RKO (cell line): ENCODE measurements around the gene OXCT1.
"Not testable (repeated sequence)": the region's sequence is repeated elsewhere in the genome, so short reads cannot be mapped to it uniquely, and the experiment has no call there.

Source experiments
- DNase-seq: peaks from one replicate; pipeline ENCODE4 v3.0.0-alpha.2; 2016; ENCODE audit warnings: low spot score

OXCT1 gene

GRCh38 chr5:41772785-41773442, 97.3 kb downstream of the OXCT1 start:
- DNase-seq = no peak

DNA sequence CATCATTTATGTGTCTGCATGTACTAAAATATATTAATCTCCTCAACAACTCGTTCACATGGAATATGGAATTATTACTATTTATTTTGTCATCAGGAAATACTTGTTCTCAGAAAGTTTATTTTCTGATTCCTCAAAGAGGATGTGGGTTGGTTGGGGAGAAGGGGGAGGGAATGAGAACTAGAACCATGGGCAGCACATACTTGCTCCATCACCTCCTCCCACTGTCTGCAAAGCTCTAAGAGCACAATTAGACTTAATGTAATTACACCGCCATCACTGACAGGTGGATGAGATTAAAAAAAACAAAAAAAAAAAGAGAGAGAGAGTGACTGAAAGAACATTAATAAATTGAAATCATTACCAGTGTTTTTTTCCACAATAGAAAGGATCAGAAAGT, 98.2 kb downstream of the OXCT1 start:
- DNase-seq = no peak

- no peak for DNase-seq
These were observed 99.4 kb downstream of the OXCT1 start for GRCh38 chr5:41770799-41771198.

- no peak for DNase-seq
These were observed 101.5 kb downstream of the OXCT1 start for GRCh38 chr5:41768692-41769091.

DNA sequence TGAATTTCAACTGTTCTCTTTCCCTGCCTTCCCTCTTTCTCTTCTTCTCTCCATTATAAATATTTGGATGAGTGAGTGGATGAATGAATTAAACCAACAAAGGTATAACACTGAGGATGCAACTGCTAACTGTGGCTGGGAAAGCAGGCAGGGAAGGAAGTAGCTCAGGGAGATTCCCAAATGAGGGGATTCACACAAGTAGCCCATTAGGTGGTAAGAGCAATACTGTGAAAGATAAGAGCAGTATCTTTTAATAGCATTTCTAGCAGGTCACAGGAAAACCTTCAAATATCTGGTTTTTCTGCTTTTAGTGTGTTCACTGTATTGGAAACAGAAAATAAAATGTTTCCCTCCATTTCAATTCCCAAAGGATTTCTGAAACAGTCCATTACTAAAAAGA, 105.6 kb downstream of the OXCT1 start:
- DNase-seq = no peak

GRCh38 chr5:41763574-41763973, 106.7 kb downstream of the OXCT1 start:
- DNase-seq = no peak

GRCh38 chr5:41763081-41763480, 107.1 kb downstream of the OXCT1 start:
- DNase-seq = peak; percentile 12

DNA sequence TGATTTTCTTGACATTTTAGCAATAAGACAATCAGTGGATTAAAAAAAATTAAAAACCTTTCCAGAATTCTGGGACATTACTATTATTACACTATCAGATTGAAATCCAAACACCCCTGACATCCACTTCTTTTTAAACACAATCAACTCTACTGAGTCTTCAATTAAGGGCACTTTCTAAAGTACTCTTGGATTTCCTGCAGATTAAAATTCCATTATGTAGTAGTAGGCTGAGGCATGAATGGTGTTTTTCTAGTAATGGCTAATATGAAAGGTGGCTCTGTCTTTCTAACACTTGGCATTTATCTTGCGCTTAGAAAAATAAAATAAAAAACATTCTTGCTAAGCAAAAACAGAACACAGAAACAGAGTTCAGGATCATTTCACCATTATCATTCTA, 107.8 kb downstream of the OXCT1 start:
- no peak for DNase-seq

GRCh38 chr5:41761663-41762062, 108.6 kb downstream of the OXCT1 start:
- DNase-seq = no peak

GRCh38 chr5:41755705-41756104, 114.5 kb downstream of the OXCT1 start:
- DNase-seq = no peak

DNA sequence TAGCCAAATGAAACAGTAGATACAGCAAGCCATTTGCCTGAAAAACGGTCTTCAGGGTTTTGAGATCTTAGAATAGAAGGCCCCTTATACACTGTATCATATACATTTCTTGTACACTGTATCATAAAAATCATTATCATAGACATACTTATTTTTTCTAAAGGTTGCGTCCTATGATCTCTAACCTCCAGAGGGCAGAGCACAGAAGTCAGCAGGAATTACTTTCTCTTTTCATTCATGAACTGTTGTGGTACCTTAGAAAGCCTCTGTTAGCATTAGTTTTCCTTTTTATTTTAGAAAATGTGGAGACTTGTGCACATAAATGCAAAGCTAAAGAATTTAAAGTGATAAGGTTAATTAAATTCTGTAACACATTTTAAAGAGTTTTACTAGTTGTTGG, 115.4 kb downstream of the OXCT1 start:
- DNase-seq = peak; percentile 37

- DNase-seq = no peak
These were observed 118.4 kb downstream of the OXCT1 start for GRCh38 chr5:41751867-41752266.

- DNase-seq = peak; percentile 37
These were observed 121.6 kb downstream of the OXCT1 start for GRCh38 chr5:41748631-41749030.

DNA sequence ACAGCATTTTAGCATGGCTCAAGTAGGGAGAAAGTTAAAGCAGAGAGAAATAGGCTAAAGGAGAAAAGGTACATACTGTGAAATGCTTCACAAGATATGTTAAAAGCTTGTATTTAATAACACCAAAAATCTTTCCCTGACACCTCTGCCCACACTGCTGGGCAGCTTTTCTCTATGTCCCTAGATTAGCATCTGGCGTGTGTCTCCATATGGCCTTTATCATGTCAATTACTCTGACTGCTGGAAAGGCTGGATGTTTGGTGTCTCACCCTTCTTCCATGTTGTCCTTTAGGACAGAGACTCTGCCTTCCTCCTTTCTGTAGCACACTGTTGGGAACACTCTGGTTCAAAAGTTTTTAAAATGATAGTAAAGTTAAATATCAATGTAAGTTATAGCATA, 122.5 kb downstream of the OXCT1 start:
- no peak for DNase-seq

- DNase-seq = no peak
These were observed 122.9 kb downstream of the OXCT1 start for GRCh38 chr5:41747301-41747700.

DNA sequence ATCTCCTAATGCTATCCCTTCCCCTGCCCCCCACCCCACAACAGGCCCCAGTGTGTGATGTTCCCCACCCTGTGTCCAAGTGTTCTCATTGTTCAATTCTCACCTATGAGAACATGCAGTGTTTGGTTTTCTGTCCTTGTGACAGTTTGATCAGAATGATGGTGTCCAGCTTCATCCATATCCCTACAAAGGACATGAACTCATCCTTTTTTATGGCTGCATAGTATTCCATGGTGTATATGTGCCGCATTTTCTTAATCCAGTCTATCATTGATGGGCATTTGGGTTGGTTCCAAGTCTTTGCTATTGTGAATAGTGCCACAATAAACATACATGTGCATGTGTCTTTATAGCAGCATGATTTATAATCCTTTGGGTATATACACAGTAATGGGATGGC, 127.6 kb downstream of the OXCT1 start:
- not testable (repeated sequence) for DNase-seq

GRCh38 chr5:41738710-41739354, 131.4 kb downstream of the OXCT1 start:
- no peak for DNase-seq

- DNase-seq = no peak
These were observed 133.6 kb downstream of the OXCT1 start for GRCh38 chr5:41736641-41737040.

- DNase-seq = no peak
These were observed 135.0 kb downstream of the OXCT1 start for GRCh38 chr5:41735213-41735612.

DNA sequence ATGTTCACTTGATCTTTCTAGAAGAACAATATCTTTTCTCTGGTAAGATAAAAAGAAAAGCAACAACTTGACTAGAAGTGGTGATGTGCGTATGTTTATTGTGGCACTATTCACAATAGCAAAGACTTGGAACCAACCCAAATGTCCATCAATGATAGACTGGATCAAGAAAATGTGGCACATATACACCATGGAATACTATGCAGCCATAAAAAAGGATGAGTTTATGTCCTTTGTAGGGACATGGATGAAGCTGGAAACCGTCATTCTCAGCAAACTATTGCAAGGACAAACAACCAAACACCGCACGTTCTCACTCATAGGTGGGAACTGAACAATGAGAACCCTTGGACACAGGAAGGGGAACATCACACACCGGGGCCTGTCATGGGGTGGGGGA, 140.8 kb downstream of the OXCT1 start:
- not testable (repeated sequence) for DNase-seq

DNA sequence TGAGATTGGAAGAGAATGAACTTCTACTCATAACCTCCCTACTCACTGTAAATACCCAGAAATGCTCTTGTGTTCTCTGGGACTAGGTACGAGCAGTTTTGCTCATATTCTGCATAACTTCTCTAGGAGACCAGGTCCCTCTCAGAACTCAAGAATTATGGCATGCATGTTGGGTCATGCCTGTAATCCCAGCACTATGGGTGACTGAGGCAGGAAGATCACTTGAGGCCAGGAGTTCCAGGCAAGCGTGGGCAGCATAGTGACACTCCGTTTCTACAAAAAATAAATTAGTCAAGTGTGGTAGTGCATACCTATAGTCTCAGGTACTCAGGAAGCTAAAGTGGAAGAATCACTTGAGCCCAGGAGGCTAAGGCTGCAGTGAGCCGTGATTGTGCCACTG, 141.9 kb downstream of the OXCT1 start:
- no peak for DNase-seq

DNA sequence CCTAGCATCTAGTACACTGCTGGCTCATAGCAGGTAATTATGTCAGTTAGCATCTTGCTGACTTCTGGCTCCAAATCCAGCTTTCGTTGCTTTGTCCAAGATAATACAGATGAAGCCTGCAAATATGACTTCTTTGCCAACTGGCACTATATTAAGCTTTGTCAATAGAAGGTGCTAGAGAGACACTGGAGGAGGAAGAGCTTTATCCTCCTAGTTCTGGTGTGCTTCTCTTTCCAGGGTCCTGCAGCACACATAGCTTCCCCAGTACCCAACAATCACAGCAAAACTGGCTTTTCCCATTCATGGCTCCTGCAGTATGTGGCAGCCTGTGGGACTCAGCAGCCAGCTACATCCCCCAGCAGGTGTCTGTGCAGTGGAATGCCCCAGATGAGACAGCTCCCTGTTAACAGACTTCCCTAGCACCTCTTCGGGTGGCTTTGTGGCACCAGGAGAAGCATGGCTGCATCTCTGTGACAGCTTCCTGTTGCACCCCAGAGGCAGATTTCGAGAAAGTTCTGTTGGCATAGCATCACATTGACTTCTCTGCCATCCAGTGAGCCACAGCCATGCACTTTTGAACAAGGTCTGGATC, 147.8 kb downstream of the OXCT1 start:
- DNase-seq = no peak

DNA sequence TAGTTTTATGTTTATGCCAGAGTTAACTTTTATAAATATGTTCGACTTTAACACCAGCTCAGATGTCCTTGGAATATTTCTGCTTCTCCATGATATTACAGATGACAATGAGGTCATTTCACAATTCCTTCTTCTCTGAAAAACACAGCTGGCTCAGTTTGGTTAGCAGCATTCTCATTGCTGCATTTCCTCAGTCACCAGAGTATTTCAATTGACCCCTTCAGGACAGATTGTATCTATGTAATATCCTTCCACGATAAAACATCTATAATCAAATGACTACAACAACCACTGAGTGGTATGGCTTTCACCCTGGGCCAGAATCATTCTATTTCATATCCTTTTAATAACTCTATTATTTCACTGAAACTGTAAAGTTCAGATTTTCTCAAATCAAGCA, 148.7 kb downstream of the OXCT1 start:
- DNase-seq = no peak

DNA sequence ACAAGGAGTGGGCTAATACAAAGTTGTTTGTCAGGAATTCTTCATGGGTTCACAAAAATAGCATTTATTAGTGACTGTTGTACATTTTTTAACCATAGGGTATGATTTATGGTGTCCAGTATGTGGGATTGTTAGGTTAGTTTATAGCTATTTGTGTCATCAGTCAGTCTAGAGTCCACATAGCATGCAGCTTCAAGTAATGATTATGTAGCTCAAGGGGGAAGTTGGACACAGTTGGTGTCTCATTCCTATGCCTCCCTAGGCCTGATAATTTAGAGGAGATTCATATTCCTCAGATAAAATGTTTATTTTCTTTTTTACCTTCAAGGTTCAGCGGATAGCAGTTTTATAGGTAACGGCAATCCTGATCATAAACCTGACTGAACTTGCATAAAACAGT, 153.8 kb downstream of the OXCT1 start:
- no peak for DNase-seq
